SK-N-SH (cell line): ENCODE data around the gene EML1. TPM values are rescaled to one million over a fixed set of nuclear protein-coding genes. Genes with fewer than 3 reads are reported as not detected.

Source experiments
- CTCF ChIA-PET: fragments of 300-600, 350-600 bp; formaldehyde crosslinking; extraction: SDS; loops from one replicate; lab custom pipeline; 2021; lab: Yijun Ruan, JAX
- POLR2A ChIA-PET: fragments of 350-600 bp; sonication (Branson Sonifier 250); formaldehyde crosslinking; extraction: SDS; loops from one replicate; lab custom pipeline; 2020; ENCODE audit warnings: antibody characterized with exemption, inconsistent platforms; lab: Yijun Ruan, JAX
- DNase-seq: peaks from one replicate; pipeline ENCODE4 v3.0.0; 2012
- H2AFZ ChIP-seq: fragments of 200-600 bp; sonication (generic); 2 replicates; pipeline ENCODE4 v1.8.1; 2016; ENCODE audit warnings: antibody characterized with exemption, mild to moderate bottlenecking, low read depth
- H3F3A ChIP-seq: fragments of 200-600 bp; sonication (generic); replicated peaks from 2 replicates; pipeline ENCODE3; 2016; ENCODE audit warnings: antibody characterized with exemption, mild to moderate bottlenecking; ENCODE audit not compliant: insufficient read depth
- H3K27ac ChIP-seq, 2 experiments: fragments of 200-500 bp in 1 of 2; fragments of 200-600 bp in 1 of 2; sonication (Bioruptor generic) in 1 of 2; sonication (generic), shearing (Covaris generic) in 1 of 2; 2 replicates each; pipeline versions ENCODE4 v1.5.1 to v1.6.1; 2014 to 2016; ENCODE audit warnings: low read depth in 2 of 2, inconsistent platforms in 1 of 2, low read length in 1 of 2, mild to moderate bottlenecking in 1 of 2, mixed read lengths in 1 of 2
- H3K27me3 ChIP-seq: fragments of 200-600 bp; sonication (generic), shearing (Covaris generic); 2 replicates; pipeline ENCODE4 v1.6.1; 2016; ENCODE audit warnings: mixed run types; ENCODE audit not compliant: insufficient read depth
- H3K36me3 ChIP-seq, 2 experiments: fragments of 200-500 bp in 1 of 2; fragments of 200-600 bp in 1 of 2; sonication (Bioruptor generic) in 1 of 2; sonication (generic) in 1 of 2; replicated peaks in 1 of 2; 2 replicates each; pipeline versions ENCODE3 to v1.5.1; 2014 to 2016; ENCODE audit warnings: low read length in 1 of 2, mild to moderate bottlenecking in 1 of 2; ENCODE audit not compliant: insufficient read depth in 2 of 2, control insufficient read depth in 1 of 2
- H3K4me1 ChIP-seq, 2 experiments: fragments of 200-500 bp in 1 of 2; fragments of 200-600 bp in 1 of 2; sonication (Bioruptor generic) in 1 of 2; sonication (generic), shearing (Covaris generic) in 1 of 2; 2 replicates each; pipeline versions ENCODE4 v1.5.1 to v1.6.1; 2014 to 2016; ENCODE audit warnings: low read depth in 1 of 2, low read length in 1 of 2, mixed run types in 1 of 2; ENCODE audit not compliant: insufficient read depth in 2 of 2, control insufficient read depth in 1 of 2
- H3K4me2 ChIP-seq: fragments of 200-600 bp; sonication (generic), shearing (Covaris generic); 2 replicates; pipeline ENCODE4 v1.6.1; 2017; ENCODE audit warnings: mixed run types
- H3K4me3 ChIP-seq, 2 experiments: fragments of 200-500 bp in 1 of 2; fragments of 200-600 bp in 1 of 2; sonication (Bioruptor generic) in 1 of 2; sonication (generic), shearing (Covaris generic) in 1 of 2; 2 replicates each; pipeline versions ENCODE4 v1.5.1 to v1.8.1; 2014 to 2016; ENCODE audit warnings: low read depth in 2 of 2, inconsistent platforms in 1 of 2, low read length in 1 of 2, mild to moderate bottlenecking in 1 of 2, mixed read lengths in 1 of 2, moderate library complexity in 1 of 2
- H3K79me2 ChIP-seq: fragments of 200-600 bp; sonication (generic); 2 replicates; pipeline ENCODE4 v1.8.1; 2017; ENCODE audit warnings: mild to moderate bottlenecking; ENCODE audit not compliant: insufficient read depth
- H3K9ac ChIP-seq: fragments of 200-600 bp; sonication (generic); 2 replicates; pipeline ENCODE4 v1.6.1; 2017; ENCODE audit warnings: mixed run types
- H3K9me2 ChIP-seq: fragments of 200-600 bp; sonication (generic); 2 replicates; pipeline ENCODE4 v1.6.1; 2017; ENCODE audit warnings: mixed run types
- H3K9me3 ChIP-seq: fragments of 200-600 bp; sonication (generic); 2 replicates; pipeline ENCODE4 v1.6.1; 2017; ENCODE audit warnings: mixed run types, mild to moderate bottlenecking, moderate library complexity
- H4K20me1 ChIP-seq: fragments of 200-600 bp; sonication (generic); 2 replicates; pipeline ENCODE4 v1.6.1; 2017; ENCODE audit warnings: mild to moderate bottlenecking, mixed run types; ENCODE audit not compliant: insufficient read depth
- CHD2 ChIP-seq: fragments of 150-350 bp; IDR thresholded peaks from 2 replicates; pipeline ENCODE4 v1.6.1; 2018; ENCODE audit warnings: low read length; ENCODE audit not compliant: partially characterized antibody
- EP300 ChIP-seq, 2 experiments: IDR thresholded peaks; 2 replicates each; pipeline versions ENCODE4 v1.4.0 to v1.6.1; 2012; ENCODE audit warnings: borderline replicate concordance in 1 of 2, low read depth in 1 of 2, low read length in 1 of 2
- FOSL2 ChIP-seq: IDR thresholded peaks from 2 replicates; pipeline ENCODE4 v1.4.0; 2012; ENCODE audit warnings: low read depth, mild to moderate bottlenecking, moderate library complexity, borderline replicate concordance
- FOXM1 ChIP-seq: IDR thresholded peaks from 2 replicates; pipeline ENCODE4 v1.4.0; 2012; ENCODE audit warnings: low read depth, mild to moderate bottlenecking
- GABPA ChIP-seq: IDR thresholded peaks from 2 replicates; pipeline ENCODE4 v1.4.0; 2012; ENCODE audit warnings: low read depth, mild to moderate bottlenecking
- MAX ChIP-seq: IDR thresholded peaks from 2 replicates; pipeline ENCODE4 v1.4.0; 2012; ENCODE audit warnings: low read depth
- NRF1 ChIP-seq: IDR thresholded peaks from 2 replicates; pipeline ENCODE4 v1.6.1; 2012; ENCODE audit warnings: low read depth, mild to moderate bottlenecking, low read length
- PBX3 ChIP-seq: IDR thresholded peaks from 2 replicates; pipeline ENCODE4; 2012
- RAD21 ChIP-seq: IDR thresholded peaks from 2 replicates; pipeline ENCODE4 v1.6.1; 2012; ENCODE audit warnings: mild to moderate bottlenecking, low read length
- SMC3 ChIP-seq: IDR thresholded peaks from 2 replicates; pipeline ENCODE4 v1.6.1; 2012; ENCODE audit warnings: low read depth, low read length, improper control_type of control experiment
- TEAD4 ChIP-seq: IDR thresholded peaks from 2 replicates; pipeline ENCODE4 v1.4.0; 2012; ENCODE audit warnings: mild to moderate bottlenecking, borderline replicate concordance; ENCODE audit not compliant: insufficient read depth
- WGBS: methylation state at CpG from one replicate; pipeline ENCODE4 v1.1.6; 2017; ENCODE audit warnings: low lambda C conversion rate; 5-methylcytosine and 5-hydroxymethylcytosine counted together
- polyA plus RNA-seq, 3 experiments: library from polyadenylated mRNA; depleted of rRNA; stranded (reverse); fragments of >200 nt; gene quantifications; 2 replicates each; pipeline ENCODE4 v1.2.3, GENCODE V29; 2012
- TF ChIP-seq, protein P1 (sequence below): IDR thresholded peaks from 2 replicates; pipeline ENCODE4 v1.4.0; 2012; ENCODE audit warnings: low read depth, borderline replicate concordance

Gene EML1
- polyA plus RNA-seq, 1 of the 3 experiments (the other 2 are of a cell fraction), result 6.3 TPM

GRCh38 chr14:99891900-99892299 is 98.7 kb downstream of the EML1 start:
- no peak overlapping the region for H3K4me3 ChIP-seq
- H3K27ac ChIP-seq, result no peak overlapping the region
- CTCF ChIA-PET, result interaction anchor here (1.1 to 1.7 kb wide), 6 partner anchors 9 to 204 kb away, joined by 3 to 6 read pairs (median 4); no protein-coding TSS in a partner anchor
- H3F3A ChIP-seq, result no peaks in the 10 kb centered on the region
- H3K4me1 ChIP-seq, result no peaks in the 10 kb centered on the region; a peak in 1 of 4 replicates
- WGBS, result 94% methylated on average over 10 of the region's 10 CpGs
- H3K27me3 ChIP-seq, result no peaks in the 10 kb centered on the region
- no peak for DNase-seq
- POLR2A ChIA-PET, result no interaction called here
- no peaks in the 10 kb centered on the region for H3K9me2 ChIP-seq
- H3K9me3 ChIP-seq, result no peaks in the 10 kb centered on the region
- TF ChIP-seq TEAD4 (no peak), FOXM1 (no peak), SMC3 (no peak), NRF1 (no peak), FOSL2 (no peak), EP300 (IDR thresholded peaks at IDR 0.05; ENCODE audit: borderline replicate concordance in 1 of 2, low read depth in 1 of 2, low read length in 1 of 2) (no peak), PBX3 (no peak), MAX (no peak), GABPA (no peak), RAD21 (no peak)
- TF ChIP-seq, protein P1, sequence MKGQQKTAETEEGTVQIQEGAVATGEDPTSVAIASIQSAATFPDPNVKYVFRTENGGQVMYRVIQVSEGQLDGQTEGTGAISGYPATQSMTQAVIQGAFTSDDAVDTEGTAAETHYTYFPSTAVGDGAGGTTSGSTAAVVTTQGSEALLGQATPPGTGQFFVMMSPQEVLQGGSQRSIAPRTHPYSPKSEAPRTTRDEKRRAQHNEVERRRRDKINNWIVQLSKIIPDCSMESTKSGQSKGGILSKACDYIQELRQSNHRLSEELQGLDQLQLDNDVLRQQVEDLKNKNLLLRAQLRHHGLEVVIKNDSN, result no peak
- H2AFZ ChIP-seq, result no peak overlapping the region
- H3K36me3 ChIP-seq, result peaks cover 0 to 6% of the 10 kb centered on the region in 2 experiments
- no peak overlapping the region for H3K4me2 ChIP-seq
- no peaks in the 10 kb centered on the region for H4K20me1 ChIP-seq
- no peaks in the 10 kb centered on the region for H3K79me2 ChIP-seq
- no peak overlapping the region for H3K9ac ChIP-seq

DNA sequence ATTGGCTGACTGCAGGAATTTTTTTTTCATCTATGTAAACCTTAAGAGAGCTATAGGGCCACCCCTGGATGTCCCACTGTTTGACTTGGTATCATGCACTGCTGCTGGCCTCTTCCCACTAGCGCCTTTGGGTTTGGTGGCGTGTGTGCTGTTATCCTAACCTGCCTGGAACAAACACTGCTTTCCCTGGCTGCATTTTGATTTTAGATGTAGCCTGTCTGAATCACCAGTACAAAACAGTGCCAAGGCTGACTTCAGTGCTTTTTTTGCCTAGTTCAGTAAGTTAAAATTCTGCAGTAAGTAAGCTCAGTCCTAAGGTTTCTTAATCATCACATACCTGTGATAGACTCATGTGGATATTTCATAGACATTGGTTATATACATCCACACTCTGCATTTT is 99.2 kb downstream of the EML1 start:
- Histone ChIP-seq H3K79me2 (no peaks in the 10 kb centered on the region), H3K4me3 (no peak overlapping the region), H3K27ac (no peak overlapping the region), H3K4me2 (no peak overlapping the region), H3K36me3 (peaks cover 0 to 6% of the 10 kb centered on the region in 2 experiments), H3K27me3 (no peaks in the 10 kb centered on the region), H3K9me3 (no peaks in the 10 kb centered on the region), H3K9me2 (no peaks in the 10 kb centered on the region), H3F3A (no peaks in the 10 kb centered on the region), H2AFZ (no peak overlapping the region), H3K9ac (no peak overlapping the region), H3K4me1 (no peaks in the 10 kb centered on the region; a peak in 1 of 4 replicates), H4K20me1 (no peaks in the 10 kb centered on the region)
- WGBS, result 95% methylated on average over 2 of the region's 2 CpGs
- ChIA-PET CTCF (interaction anchor here (1.2 to 1.7 kb wide), 5 partner anchors 10 to 204 kb away, joined by 3 to 6 read pairs (median 3); no protein-coding TSS in a partner anchor), POLR2A (no interaction called here)
- TF ChIP-seq CHD2, result no peak
- no peak for DNase-seq
